Small intestine (tissue), 7 donors: ENCODE measurements around the gene TCERG1L. TPM values are rescaled to one million over a fixed set of nuclear protein-coding genes. Genes with fewer than 3 reads are reported as not detected.
"Not testable (repeated sequence)": the region's sequence is repeated elsewhere in the genome, so short reads cannot be mapped to it uniquely, and the experiment has no call there.

Experiments used
- DNase-seq, 2 donors: peaks; one replicate each; pipeline versions ENCODE4 v3.0.0 to v3.0.0-alpha.2; 2013
- FAIRE-seq: peaks from 2 replicates; lab custom pipeline; 2012; peaks lifted over from hg19 to GRCh38; lab: Jason Lieb, UNC
- H3K27ac ChIP-seq, 3 donors: one replicate each; pipeline ENCODE4 v1.5.1; 2013; ENCODE audit warnings: low read length in 2 of 3, mild to moderate bottlenecking in 2 of 3, control low read depth in 1 of 3, inconsistent platforms in 1 of 3, low read depth in 1 of 3, moderate library complexity in 1 of 3
- H3K27me3 ChIP-seq, 3 donors: one replicate each; pipeline ENCODE4 v1.6.1; 2013; ENCODE audit warnings: low read length in 3 of 3, inconsistent platforms in 1 of 3; ENCODE audit not compliant: control insufficient read depth in 3 of 3, insufficient read depth in 3 of 3
- H3K36me3 ChIP-seq, 3 donors: one replicate each; pipeline ENCODE4 v1.6.1; 2013; ENCODE audit warnings: low read length in 3 of 3, inconsistent platforms in 1 of 3, low read depth in 1 of 3, mild to moderate bottlenecking in 1 of 3, moderate library complexity in 1 of 3; ENCODE audit not compliant: control insufficient read depth in 3 of 3, insufficient read depth in 2 of 3
- H3K4me1 ChIP-seq, 3 donors: one replicate each; pipeline ENCODE4 v1.6.1; 2013; ENCODE audit warnings: low read length in 2 of 3, inconsistent platforms in 1 of 3, low read depth in 1 of 3, mild to moderate bottlenecking in 1 of 3, moderate library complexity in 1 of 3; ENCODE audit not compliant: control insufficient read depth in 3 of 3, insufficient read depth in 2 of 3
- H3K4me3 ChIP-seq, 3 donors: one replicate each; pipeline ENCODE4 v1.5.1; 2013; ENCODE audit warnings: low read length in 3 of 3, control low read depth in 1 of 3, inconsistent platforms in 1 of 3, low read depth in 1 of 3, mild to moderate bottlenecking in 1 of 3, moderate library complexity in 1 of 3
- H3K9me3 ChIP-seq, 2 donors: one replicate each; pipeline ENCODE4 v1.6.1; 2013; ENCODE audit warnings: low read depth in 1 of 2, low read length in 1 of 2; ENCODE audit not compliant: control insufficient read depth in 2 of 2, insufficient read depth in 1 of 2
- WGBS, 3 donors: extraction: QIAGEN DNeasy Blood & Tissue Kit; methylation state at CpG; one replicate each; pipeline ENCODE4 v1.1.7; 2013; 5-methylcytosine and 5-hydroxymethylcytosine counted together
- polyA plus RNA-seq, 4 donors: library from polyadenylated mRNA; stranded (reverse) in 3 of 4; unstranded in 1 of 4; fragments of 200-250 nt in 3 of 4; fragments of 120-200 nt in 1 of 4; gene quantifications; one replicate each; pipeline versions ENCODE4 v1.2.1 to v1.2.3, GENCODE V29; 2013
- donor health status: healthy with polysubstance abuse.
- donor health status: control.
- donor health status: control.
- donor health status: Bipolar disorder and iron deficiency.
- donor health status: healthy.

TCERG1L gene
- polyA plus RNA-seq, 4 donors, result 0.04 to 0.12 TPM; not detected in 2

GRCh38 chr10:131160219-131160875 lies 151.2 kb downstream of the TCERG1L start:
- no peaks in the 10 kb centered on the region for H3K36me3 ChIP-seq
- 77 to 90% (median 87%) methylated on average over 19 of the region's 19 CpGs for WGBS, 3 donors
- no peak overlapping the region for H3K4me3 ChIP-seq
- no peaks in the 10 kb centered on the region for H3K4me1 ChIP-seq
- H3K27ac ChIP-seq, result no peak overlapping the region
- H3K9me3 ChIP-seq, result no peaks in the 10 kb centered on the region
- DNase-seq (no peak), FAIRE-seq (no peak)
- no peaks in the 10 kb centered on the region for H3K27me3 ChIP-seq

GRCh38 chr10:131159771-131160170 lies 151.8 kb downstream of the TCERG1L start:
- DNase-seq (no peak), FAIRE-seq (no peak)
- no peak overlapping the region for H3K27ac ChIP-seq
- WGBS, 3 donors, result 78 to 84% (median 79%) methylated on average over 9 of the region's 9 CpGs
- H3K27me3 ChIP-seq, result no peaks in the 10 kb centered on the region
- H3K4me3 ChIP-seq, result no peak overlapping the region
- H3K36me3 ChIP-seq, result no peaks in the 10 kb centered on the region
- H3K9me3 ChIP-seq, result no peaks in the 10 kb centered on the region
- no peaks in the 10 kb centered on the region for H3K4me1 ChIP-seq

GRCh38 chr10:131158695-131159094 lies 152.8 kb downstream of the TCERG1L start:
- 82 to 90% (median 88%) methylated on average over 16 to 17 of the region's 17 CpGs for WGBS, 3 donors
- no peak for DNase-seq
- FAIRE-seq, result no peak
- no peaks in the 10 kb centered on the region for H3K9me3 ChIP-seq
- H3K4me1 ChIP-seq, result no peaks in the 10 kb centered on the region
- no peaks in the 10 kb centered on the region for H3K27me3 ChIP-seq
- H3K36me3 ChIP-seq, result no peaks in the 10 kb centered on the region
- H3K27ac ChIP-seq, result no peak overlapping the region
- no peak overlapping the region for H3K4me3 ChIP-seq

GRCh38 chr10:131157899-131158298 lies 153.6 kb downstream of the TCERG1L start:
- DNase-seq (no peak), FAIRE-seq (no peak)
- Histone ChIP-seq H3K4me3 (no peak overlapping the region), H3K27me3 (no peaks in the 10 kb centered on the region), H3K9me3 (no peaks in the 10 kb centered on the region), H3K27ac (no peak overlapping the region), H3K4me1 (no peaks in the 10 kb centered on the region), H3K36me3 (no peaks in the 10 kb centered on the region)
- 88 to 94% (median 88%) methylated on average over 10 of the region's 10 CpGs for WGBS, 3 donors

- WGBS, 3 donors, result 64 to 75% (median 73%) methylated on average over 9 of the region's 9 CpGs
- Histone ChIP-seq H3K9me3 (peaks cover 0 to 3% of the 10 kb centered on the region in 2 donors), H3K27ac (no peak overlapping the region), H3K36me3 (no peaks in the 10 kb centered on the region), H3K27me3 (no peaks in the 10 kb centered on the region), H3K4me1 (no peaks in the 10 kb centered on the region), H3K4me3 (no peak overlapping the region)
- no peak for FAIRE-seq
- DNase-seq, result no peak
Measured at GRCh38 chr10:131155876-131156230, 155.7 kb downstream of the TCERG1L start.

- no peak overlapping the region for H3K27ac ChIP-seq
- H3K4me3 ChIP-seq, result no peak overlapping the region
- H3K36me3 ChIP-seq, result no peaks in the 10 kb centered on the region
- WGBS, 3 donors, result 62 to 72% (median 67%) methylated on average over 18 of the region's 18 CpGs
- no peaks in the 10 kb centered on the region for H3K4me1 ChIP-seq
- DNase-seq (no peak), FAIRE-seq (no peak)
- peaks cover 0 to 3% of the 10 kb centered on the region in 2 donors for H3K9me3 ChIP-seq
- H3K27me3 ChIP-seq, result no peaks in the 10 kb centered on the region
Measured at GRCh38 chr10:131155218-131155875, 156.2 kb downstream of the TCERG1L start.

GRCh38 chr10:131154306-131155025 lies 157.1 kb downstream of the TCERG1L start:
- FAIRE-seq (no peak), DNase-seq (no peak)
- Histone ChIP-seq H3K27me3 (no peaks in the 10 kb centered on the region), H3K36me3 (no peaks in the 10 kb centered on the region), H3K4me1 (no peaks in the 10 kb centered on the region), H3K4me3 (no peak overlapping the region), H3K27ac (no peak overlapping the region), H3K9me3 (peaks cover 0 to 3% of the 10 kb centered on the region in 2 donors)
- 82 to 88% (median 87%) methylated on average over 17 of the region's 17 CpGs for WGBS, 3 donors

GRCh38 chr10:131152456-131152855 lies 159.1 kb downstream of the TCERG1L start:
- H3K27ac ChIP-seq, FAIRE-seq, H3K4me1 ChIP-seq, H3K4me3 ChIP-seq, H3K36me3 ChIP-seq, H3K9me3 ChIP-seq, H3K27me3 ChIP-seq, DNase-seq: not testable (repeated sequence)
